ENCODE results near the gene MGAT4C.
"Not testable (repeated sequence)": the region's sequence is repeated elsewhere in the genome, so short reads cannot be mapped to it uniquely, and the experiment has no call there.

Gene MGAT4C

GRCh38 chr12:86228656-86229055, 27.5 kb downstream of the MGAT4C start:
- DNase-seq: no peak

GRCh38 chr12:86226481-86226880, 29.7 kb downstream of the MGAT4C start:
- DNase-seq: no peak

GRCh38 chr12:86216591-86216990, 39.6 kb downstream of the MGAT4C start:
- no peak for DNase-seq

GRCh38 chr12:86213012-86213411, 43.2 kb downstream of the MGAT4C start:
- no peak for DNase-seq

- no peak for DNase-seq
These were observed 57.3 kb downstream of the MGAT4C start for GRCh38 chr12:86198696-86199444.

GRCh38 chr12:86196465-86196864, 59.7 kb downstream of the MGAT4C start:
- DNase-seq: no peak

- DNase-seq: no peak
These were observed 61.5 kb downstream of the MGAT4C start for GRCh38 chr12:86194721-86195120.

GRCh38 chr12:86193931-86194330, 62.3 kb downstream of the MGAT4C start:
- DNase-seq: no peak

- no peak for DNase-seq
These were observed 68.0 kb downstream of the MGAT4C start for GRCh38 chr12:86188226-86188625.

GRCh38 chr12:86186449-86186848, 69.7 kb downstream of the MGAT4C start:
- no peak for DNase-seq

- no peak for DNase-seq
These were observed 76.3 kb downstream of the MGAT4C start for GRCh38 chr12:86179855-86180254.

- DNase-seq: no peak
These were observed 82.0 kb downstream of the MGAT4C start for GRCh38 chr12:86174188-86174587.

- no peak for DNase-seq
These were observed 83.2 kb downstream of the MGAT4C start for GRCh38 chr12:86172913-86173443.

- no peak for DNase-seq
These were observed 86.1 kb downstream of the MGAT4C start for GRCh38 chr12:86170051-86170450.

- no peak for DNase-seq
These were observed 97.2 kb downstream of the MGAT4C start for GRCh38 chr12:86158956-86159355.

- DNase-seq: no peak
These were observed 101.6 kb downstream of the MGAT4C start for GRCh38 chr12:86154620-86155019.

GRCh38 chr12:86148612-86149011, 107.6 kb downstream of the MGAT4C start:
- DNase-seq: no peak

- no peak for DNase-seq
These were observed 108.1 kb downstream of the MGAT4C start for GRCh38 chr12:86148071-86148470.

- no peak for DNase-seq
These were observed 111.0 kb downstream of the MGAT4C start for GRCh38 chr12:86145156-86145555.

- DNase-seq: no peak
These were observed 113.0 kb downstream of the MGAT4C start for GRCh38 chr12:86143162-86143561.

GRCh38 chr12:86139671-86140070, 116.5 kb downstream of the MGAT4C start:
- DNase-seq: no peak

GRCh38 chr12:86138770-86139169, 117.4 kb downstream of the MGAT4C start:
- DNase-seq: no peak

GRCh38 chr12:86137936-86138335, 118.3 kb downstream of the MGAT4C start:
- DNase-seq: no peak

GRCh38 chr12:86134561-86134960, 121.6 kb downstream of the MGAT4C start:
- no peak for DNase-seq

GRCh38 chr12:86126900-86127299, 129.3 kb downstream of the MGAT4C start:
- not testable (repeated sequence) for DNase-seq

Data from stimulated activated naive CD4-positive, alpha-beta T cell treated with Interleukin-2 at 50 U/mL for 16 hours (primary cell).